Measurements from ENCODE around the gene CRKL. TPM values are rescaled to one million over a fixed set of nuclear protein-coding genes. Genes with fewer than 3 reads are reported as not detected.

CRKL gene
- total RNA-seq, 1 donor from 2014 or later, result 86.3 TPM

GRCh38 chr22:20979243-20979809 is 62.1 kb downstream of the CRKL start:
- H3K27ac Mint-ChIP-seq, result peak overlapping the region; percentile 71
- peaks cover 3% of the 10 kb centered on the region for H3K9me3 Mint-ChIP-seq (ENCODE audit: low read depth)
- DNase-seq (ENCODE audit: low spot score, unreplicated experiment), result peak; percentile 70
- peaks cover 21% of the 10 kb centered on the region for H3K4me1 Mint-ChIP-seq (ENCODE audit: low read depth)
- peaks cover 7% of the 10 kb centered on the region for H3K27me3 Mint-ChIP-seq
- H3K36me3 Mint-ChIP-seq (ENCODE audit: insufficient read depth), result no peaks in the 10 kb centered on the region
- H3K4me3 Mint-ChIP-seq (ENCODE audit: low read depth), result peak overlapping the region; percentile 75
- TF ChIP-seq CTCF (IDR thresholded peaks at IDR 0.05; ENCODE audit: unreplicated experiment), result no peak

- H3K9me3 Mint-ChIP-seq (ENCODE audit: low read depth), result peaks cover 3% of the 10 kb centered on the region
- DNase-seq (ENCODE audit: low spot score, unreplicated experiment), result no peak
- H3K4me3 Mint-ChIP-seq (ENCODE audit: low read depth), result peak overlapping the region; percentile 75
- TF ChIP-seq CTCF (IDR thresholded peaks at IDR 0.05; ENCODE audit: unreplicated experiment), result no peak
- peak overlapping the region; percentile 25 for H3K27ac Mint-ChIP-seq
- H3K4me1 Mint-ChIP-seq (ENCODE audit: low read depth), result peaks cover 21% of the 10 kb centered on the region
- H3K36me3 Mint-ChIP-seq (ENCODE audit: insufficient read depth), result no peaks in the 10 kb centered on the region
- peaks cover 7% of the 10 kb centered on the region for H3K27me3 Mint-ChIP-seq
Measured at GRCh38 chr22:20979940-20980453, 62.8 kb downstream of the CRKL start.

GRCh38 chr22:20980523-20980922 is 63.3 kb downstream of the CRKL start:
- Mint-ChIP-seq H3K4me1 (ENCODE audit: low read depth) (peaks cover 21% of the 10 kb centered on the region), H3K27me3 (peaks cover 7% of the 10 kb centered on the region), H3K4me3 (ENCODE audit: low read depth) (peak overlapping the region; percentile 96), H3K9me3 (ENCODE audit: low read depth) (peaks cover 3% of the 10 kb centered on the region), H3K36me3 (ENCODE audit: insufficient read depth) (no peaks in the 10 kb centered on the region), H3K27ac (no peak overlapping the region)
- TF ChIP-seq CTCF (IDR thresholded peaks at IDR 0.05; ENCODE audit: unreplicated experiment), result no peak
- DNase-seq (ENCODE audit: low spot score, unreplicated experiment), result no peak

GRCh38 chr22:20980938-20981722 is 63.9 kb downstream of the CRKL start:
- Mint-ChIP-seq H3K27ac (peak overlapping the region; percentile 39), H3K36me3 (ENCODE audit: insufficient read depth) (no peaks in the 10 kb centered on the region), H3K9me3 (ENCODE audit: low read depth) (peaks cover 3% of the 10 kb centered on the region), H3K4me1 (ENCODE audit: low read depth) (peaks cover 21% of the 10 kb centered on the region), H3K4me3 (ENCODE audit: low read depth) (peak overlapping the region; percentile 96), H3K27me3 (peaks cover 5% of the 10 kb centered on the region)
- no peak for DNase-seq (ENCODE audit: low spot score, unreplicated experiment)
- TF ChIP-seq CTCF (IDR thresholded peaks at IDR 0.05; ENCODE audit: unreplicated experiment), result no peak

GRCh38 chr22:20981787-20982562 is 64.8 kb downstream of the CRKL start, which contains the start of gene LZTR1:
TSS of gene LZTR1 (plus strand) at chr22:20982297. CDS start at chr22:20982372, 75 bp downstream.
- H3K36me3 Mint-ChIP-seq (ENCODE audit: insufficient read depth), result peaks cover 2% of the 10 kb centered on the region
- peaks cover 3% of the 10 kb centered on the region for H3K27me3 Mint-ChIP-seq
- H3K4me3 Mint-ChIP-seq (ENCODE audit: low read depth), result peak within 1 kb of the TSS; percentile 96
- peak; percentile 58 for DNase-seq (ENCODE audit: low spot score, unreplicated experiment)
- peaks cover 3% of the 10 kb centered on the region for H3K9me3 Mint-ChIP-seq (ENCODE audit: low read depth)
- H3K4me1 Mint-ChIP-seq (ENCODE audit: low read depth), result peaks cover 21% of the 10 kb centered on the region
- TF ChIP-seq CTCF (IDR thresholded peaks at IDR 0.05; ENCODE audit: unreplicated experiment), result peak; percentile 54
- H3K27ac Mint-ChIP-seq, result peak within 1 kb of the TSS; percentile 39

Measured in progenitor cell of endocrine pancreas (in vitro differentiated cells).